ENCODE results near the gene TMEM233. TPM values are rescaled to one million over a fixed set of nuclear protein-coding genes. Genes with fewer than 3 reads are reported as not detected.

The TMEM233 gene
- total and polyA plus RNA-seq, 2 experiments from 2014 or later = 0.33 TPM; not detected in 1

- no peak overlapping the region for H3K4me2 ChIP-seq (ENCODE audit: unreplicated experiment)
- no peak overlapping the region for H3K27ac ChIP-seq
- H3F3A ChIP-seq (ENCODE audit: insufficient read depth) = no peaks in the 10 kb centered on the region
- no peak overlapping the region for H3K4me3 ChIP-seq
- no peak overlapping the region for H3K9ac ChIP-seq
- peaks cover 15% of the 10 kb centered on the region for H3K36me3 ChIP-seq (ENCODE audit: low read depth)
- no peaks in the 10 kb centered on the region for H3K9me2 ChIP-seq (ENCODE audit: insufficient read depth)
- 72 to 74% methylated on average over 11 of the region's 11 CpGs for WGBS, 2 experiments (ENCODE audit: low coverage in 1 of 2, low lambda C conversion rate in 2 of 2, missing lambda C conversion rate in 2 of 2)
- H3K79me2 ChIP-seq (ENCODE audit: insufficient read depth) = peaks cover 49% of the 10 kb centered on the region
- 0 out of 2 replicates have a peak, but pooled peaks cover 5% of the 10 kb centered on the region for H4K20me1 ChIP-seq (ENCODE audit: insufficient read depth)
- in situ Hi-C loops (cut with MboI) = no loop called here
- TF ChIP-seq EZH2 (IDR thresholded peaks at IDR 0.05; ENCODE audit: insufficient read depth, poor library complexity, severe bottlenecking) = no peak
- TF ChIP-seq EZH2phosphoT487 (IDR thresholded peaks at IDR 0.05; ENCODE audit: insufficient read depth, low read depth) = no peak
- no peaks in the 10 kb centered on the region for H3K9me3 ChIP-seq (ENCODE audit: low read depth)
- no peak for DNase-seq
- H3K4me1 ChIP-seq (ENCODE audit: insufficient read depth) = peaks cover 16% of the 10 kb centered on the region
- H3K27me3 ChIP-seq (replicated peaks; ENCODE audit: insufficient read depth) = no peaks in the 10 kb centered on the region
- no peak overlapping the region for H2AFZ ChIP-seq
These were observed 76.3 kb downstream of the TMEM233 start for GRCh38 chr12:119669744-119670472.

DNA sequence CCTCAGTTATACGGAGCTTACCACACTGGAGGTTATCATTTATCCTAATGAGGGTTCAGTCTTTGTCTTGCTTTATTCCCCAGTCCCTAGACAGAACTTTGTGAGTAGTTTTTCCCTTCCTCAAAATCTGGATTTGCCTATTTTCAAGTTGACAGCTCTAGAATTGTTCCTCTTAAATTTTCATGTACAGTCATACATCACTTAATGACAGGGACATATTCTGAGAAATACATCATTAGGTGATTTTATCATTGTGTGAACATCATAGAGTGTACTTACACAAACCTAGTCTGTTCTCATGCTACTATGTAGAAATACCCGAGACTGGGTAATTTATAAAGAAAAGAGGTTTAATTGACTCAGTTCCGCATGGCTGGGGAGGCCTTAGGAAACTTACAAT is 77.5 kb downstream of the TMEM233 start:
- Histone ChIP-seq H3K27ac (no peak overlapping the region), H3F3A (ENCODE audit: insufficient read depth) (no peaks in the 10 kb centered on the region), H3K4me3 (no peak overlapping the region), H3K4me1 (ENCODE audit: insufficient read depth) (peaks cover 16% of the 10 kb centered on the region), H3K79me2 (ENCODE audit: insufficient read depth) (peaks cover 49% of the 10 kb centered on the region), H4K20me1 (ENCODE audit: insufficient read depth) (0 out of 2 replicates have a peak, but pooled peaks cover 5% of the 10 kb centered on the region), H3K9me3 (ENCODE audit: low read depth) (no peaks in the 10 kb centered on the region), H3K27me3 (replicated peaks; ENCODE audit: insufficient read depth) (no peaks in the 10 kb centered on the region), H3K36me3 (ENCODE audit: low read depth) (peaks cover 22% of the 10 kb centered on the region), H2AFZ (no peak overlapping the region), H3K9ac (no peak overlapping the region), H3K4me2 (ENCODE audit: unreplicated experiment) (no peak overlapping the region), H3K9me2 (ENCODE audit: insufficient read depth) (no peaks in the 10 kb centered on the region)
- no peak for DNase-seq
- in situ Hi-C loops (cut with MboI) = no loop called here
- 90 to 94% methylated on average over 3 of the region's 3 CpGs for WGBS, 2 experiments (ENCODE audit: low coverage in 1 of 2, low lambda C conversion rate in 2 of 2, missing lambda C conversion rate in 2 of 2)
- TF ChIP-seq EZH2phosphoT487 (IDR thresholded peaks at IDR 0.05; ENCODE audit: insufficient read depth, low read depth) (no peak), EZH2 (IDR thresholded peaks at IDR 0.05; ENCODE audit: insufficient read depth, poor library complexity, severe bottlenecking) (no peak)

GRCh38 chr12:119672194-119672593 is 78.6 kb downstream of the TMEM233 start:
- DNase-seq = no peak
- Histone ChIP-seq H3K36me3 (ENCODE audit: low read depth) (peaks cover 28% of the 10 kb centered on the region), H2AFZ (no peak overlapping the region), H3K27ac (no peak overlapping the region), H3K79me2 (ENCODE audit: insufficient read depth) (peaks cover 42% of the 10 kb centered on the region), H3K4me2 (ENCODE audit: unreplicated experiment) (no peak overlapping the region), H4K20me1 (ENCODE audit: insufficient read depth) (0 out of 2 replicates have a peak, but pooled peaks cover 5% of the 10 kb centered on the region), H3K9me3 (ENCODE audit: low read depth) (no peaks in the 10 kb centered on the region), H3K27me3 (replicated peaks; ENCODE audit: insufficient read depth) (no peaks in the 10 kb centered on the region), H3F3A (ENCODE audit: insufficient read depth) (no peaks in the 10 kb centered on the region), H3K4me1 (ENCODE audit: insufficient read depth) (peaks cover 11% of the 10 kb centered on the region), H3K9me2 (ENCODE audit: insufficient read depth) (no peaks in the 10 kb centered on the region), H3K4me3 (no peak overlapping the region), H3K9ac (no peak overlapping the region)
- 91 to 92% methylated on average over 8 of the region's 8 CpGs for WGBS, 2 experiments (ENCODE audit: low coverage in 1 of 2, low lambda C conversion rate in 2 of 2, missing lambda C conversion rate in 2 of 2)
- TF ChIP-seq EZH2 (IDR thresholded peaks at IDR 0.05; ENCODE audit: insufficient read depth, poor library complexity, severe bottlenecking) (no peak), EZH2phosphoT487 (IDR thresholded peaks at IDR 0.05; ENCODE audit: insufficient read depth, low read depth) (no peak)
- in situ Hi-C loops (cut with MboI) = no loop called here

GRCh38 chr12:119673634-119674033 is 80.1 kb downstream of the TMEM233 start:
- Histone ChIP-seq H3K27ac (no peak overlapping the region), H3K79me2 (ENCODE audit: insufficient read depth) (peaks cover 32% of the 10 kb centered on the region), H3K4me2 (ENCODE audit: unreplicated experiment) (no peak overlapping the region), H3F3A (ENCODE audit: insufficient read depth) (no peaks in the 10 kb centered on the region), H3K4me1 (ENCODE audit: insufficient read depth) (peaks cover 10% of the 10 kb centered on the region; the same call in 1 of the 2 replicates), H3K4me3 (no peak overlapping the region), H3K9me2 (ENCODE audit: insufficient read depth) (no peaks in the 10 kb centered on the region), H3K9ac (no peak overlapping the region), H3K36me3 (ENCODE audit: low read depth) (peaks cover 36% of the 10 kb centered on the region), H4K20me1 (ENCODE audit: insufficient read depth) (0 out of 2 replicates have a peak, but pooled peaks cover 5% of the 10 kb centered on the region), H2AFZ (no peak overlapping the region), H3K27me3 (replicated peaks; ENCODE audit: insufficient read depth) (no peaks in the 10 kb centered on the region), H3K9me3 (ENCODE audit: low read depth) (no peaks in the 10 kb centered on the region)
- in situ Hi-C loops (cut with MboI) = no loop called here
- no peak for DNase-seq
- WGBS, 2 experiments (ENCODE audit: low coverage in 1 of 2, low lambda C conversion rate in 2 of 2, missing lambda C conversion rate in 2 of 2) = 93 to 98% methylated on average over 7 of the region's 7 CpGs
- TF ChIP-seq EZH2phosphoT487 (IDR thresholded peaks at IDR 0.05; ENCODE audit: insufficient read depth, low read depth) (no peak), EZH2 (IDR thresholded peaks at IDR 0.05; ENCODE audit: insufficient read depth, poor library complexity, severe bottlenecking) (no peak)
